B cell (primary cell): ENCODE results near the gene BACH2. TPM values are rescaled to one million over a fixed set of nuclear protein-coding genes. Genes with fewer than 3 reads are reported as not detected.

Experiments used
- ATAC-seq: fragments of 200-7000 bp; cut with Tn5 transposase; one replicate; pipeline ENCODE4 v1.10.0; 2021; ENCODE audit warnings: low read depth, mild to moderate bottlenecking, moderate number of reproducible peaks, moderate library complexity
- CTCF ChIA-PET: fragments of 350-600 bp; sonication (Branson Sonifier 250); formaldehyde crosslinking; loops from one replicate; lab custom pipeline; 2021; ENCODE audit warnings: antibody characterized with exemption, inconsistent platforms; lab: Charles Lee
- POLR2A ChIA-PET: fragments of 350-600 bp; sonication (Branson Sonifier 250); formaldehyde crosslinking; loops from one replicate; lab custom pipeline; 2021; ENCODE audit warnings: antibody characterized with exemption; lab: Charles Lee
- DNase-seq: peaks from one replicate; pipeline ENCODE4 v3.0.0; 2013
- H2AFZ ChIP-seq: 2 replicates; pipeline ENCODE4 v1.6.1; 2012; ENCODE audit warnings: mild to moderate bottlenecking, low read depth, low read length; ENCODE audit not compliant: insufficient read depth, poor library complexity, severe bottlenecking
- H3K27ac ChIP-seq, 2 donors: 1 replicate in 1 of 2; 2 replicates in 1 of 2; pipeline ENCODE4 v1.5.1; 2012 to 2013; ENCODE audit warnings: low read length in 2 of 2, mild to moderate bottlenecking in 2 of 2, moderate library complexity in 1 of 2
- H3K27me3 ChIP-seq, 4 experiments: fragments of 200-600 bp in 1 of 4; sonication (generic) in 1 of 4; replicated peaks in 1 of 4; 1 replicate in 2 of 4; 2 replicates in 2 of 4; pipeline versions ENCODE4 v1.6.1 to v1.7.0; 2013 to 2016; ENCODE audit warnings: low read length in 3 of 4, mild to moderate bottlenecking in 2 of 4, mixed read lengths in 1 of 4, moderate library complexity in 1 of 4; ENCODE audit not compliant: insufficient read depth in 4 of 4, control insufficient read depth in 3 of 4; ENCODE audit errors: control extremely low read depth in 1 of 4
- H3K36me3 ChIP-seq, 2 experiments: replicated peaks in 1 of 2; 1 replicate in 1 of 2; 2 replicates in 1 of 2; pipeline versions ENCODE4 v1.6.1 to v1.7.1; 2013; ENCODE audit warnings: low read length in 1 of 2; ENCODE audit not compliant: insufficient read depth in 2 of 2, control insufficient read depth in 1 of 2; ENCODE audit errors: control extremely low read depth in 1 of 2, extremely low read depth in 1 of 2
- H3K4me1 ChIP-seq, 2 donors: fragments of 200-600 bp in 1 of 2; sonication (generic) in 1 of 2; 1 replicate in 1 of 2; 2 replicates in 1 of 2; pipeline versions ENCODE4 v1.5.1 to v1.6.1; 2013 to 2017; ENCODE audit warnings: low read length in 2 of 2; ENCODE audit not compliant: control insufficient read depth in 2 of 2, insufficient read depth in 2 of 2
- H3K4me2 ChIP-seq: replicated peaks from 2 replicates; pipeline ENCODE3; 2012; ENCODE audit warnings: mild to moderate bottlenecking, low read depth, low read length; ENCODE audit not compliant: poor library complexity, severe bottlenecking
- H3K4me3 ChIP-seq, 5 experiments: fragments of 200-600 bp in 1 of 5; sonication (generic) in 1 of 5; 1 replicate in 3 of 5; 2 replicates in 2 of 5; pipeline versions ENCODE4 v1.5.1 to v1.7.0; 2011 to 2016; ENCODE audit warnings: low read length in 4 of 5, mild to moderate bottlenecking in 4 of 5, low read depth in 2 of 5, control low read depth in 1 of 5, moderate library complexity in 1 of 5; ENCODE audit not compliant: insufficient read depth in 1 of 5; ENCODE audit errors: control extremely low read depth in 1 of 5, extremely low read depth in 1 of 5
- H3K79me2 ChIP-seq: fragments of 200-600 bp; sonication (generic); one replicate; pipeline ENCODE4 v1.6.0; 2016; ENCODE audit warnings: low read length; ENCODE audit not compliant: control insufficient read depth, insufficient read depth
- H3K9ac ChIP-seq: fragments of 200-600 bp; sonication (generic); 2 replicates; pipeline ENCODE4 v1.6.1; 2017; ENCODE audit warnings: mild to moderate bottlenecking, low read length, moderate library complexity
- H3K9me3 ChIP-seq, 3 donors: one replicate each; pipeline versions ENCODE4 v1.6.1 to v1.7.1; 2013; ENCODE audit warnings: low read length in 2 of 3; ENCODE audit not compliant: control insufficient read depth in 2 of 3, insufficient read depth in 1 of 3; ENCODE audit errors: control extremely low read depth in 1 of 3
- H4K20me1 ChIP-seq: 2 replicates; pipeline ENCODE4 v1.6.0; 2012; ENCODE audit warnings: mild to moderate bottlenecking, low read length; ENCODE audit not compliant: insufficient read depth, control insufficient read depth, poor library complexity, severe bottlenecking
- H3K27ac Mint-ChIP-seq: one replicate; pipeline ENCODE4 v1.8.0; 2021; ENCODE audit warnings: mixed read lengths
- H3K27me3 Mint-ChIP-seq: one replicate; pipeline ENCODE4 v1.8.0; 2021; ENCODE audit warnings: mixed read lengths
- H3K4me1 Mint-ChIP-seq: one replicate; pipeline ENCODE4 v1.8.0; 2021; ENCODE audit warnings: mixed read lengths
- H3K4me3 Mint-ChIP-seq: one replicate; pipeline ENCODE4 v1.8.0; 2021; ENCODE audit warnings: mixed read lengths
- H3K9me3 Mint-ChIP-seq: one replicate; pipeline ENCODE4 v1.8.0; 2022; ENCODE audit warnings: mixed read lengths; ENCODE audit not compliant: insufficient read depth
- CTCF ChIP-seq: fragments of 200-600 bp; IDR thresholded peaks from one replicate; pipeline ENCODE4 v1.8.0; 2022; ENCODE audit warnings: antibody characterized with exemption, mild to moderate bottlenecking
- EZH2 ChIP-seq: IDR thresholded peaks from 2 replicates; pipeline ENCODE4 v1.6.1; 2012; ENCODE audit warnings: borderline replicate concordance, low read depth, mild to moderate bottlenecking, moderate library complexity, low read length; ENCODE audit not compliant: insufficient read depth, poor library complexity, severe bottlenecking
- WGBS: methylation state at CpG from one replicate; pipeline ENCODE4 v1.1.5; 2013; ENCODE audit warnings: missing lambda C conversion rate; ENCODE audit not compliant: insufficient coverage; 5-methylcytosine and 5-hydroxymethylcytosine counted together
- intact Hi-C: fragments of 100-400 bp; cut with micrococcal nuclease; formaldehyde crosslinking; loops from one replicate; pipeline ENCODE4 v1.10.0; 2022
- polyA plus RNA-seq: library from polyadenylated mRNA; depleted of rRNA; stranded (reverse); fragments of >200 nt; gene quantifications from 2 replicates; pipeline ENCODE4 v1.2.3, GENCODE V29; 2012
- total RNA-seq, 2 donors: library from RNA; stranded (reverse); fragments of 120-200 nt in 1 of 2; gene quantifications; 1 replicate in 1 of 2; 2 replicates in 1 of 2; pipeline versions ENCODE4 v1.2.3 to v1.2.4, GENCODE V29; 2013 to 2022

The BACH2 gene
- total and polyA plus RNA-seq, 2 donors (not counting 1 experiment from before 2014, with no cell fraction given), result 41.1 to 235 TPM

- Histone ChIP-seq H3K79me2 (peaks cover 99% of the 10 kb centered on the region), H3K4me2 (no peak overlapping the region), H3K27me3 (no peaks in the 10 kb centered on the region), H3K4me3 (no peak overlapping the region), H3K9ac (no peak overlapping the region), H3K27ac (peak overlapping the region in 1 of 2 donors; percentile 77), H4K20me1 (peaks cover 63% of the 10 kb centered on the region), H3K36me3 (peaks cover 7 to 56% of the 10 kb centered on the region in 2 experiments), H2AFZ (no peak overlapping the region), H3K4me1 (peaks cover 41 to 61% of the 10 kb centered on the region in 2 donors), H3K9me3 (peaks cover 0 to 17% (median 15%) of the 10 kb centered on the region in 3 donors)
- intact Hi-C loops, result no loop called here
- ATAC-seq (no peak), DNase-seq (no peak)
- Mint-ChIP-seq H3K9me3 (peaks cover 5% of the 10 kb centered on the region), H3K27me3 (no peaks in the 10 kb centered on the region), H3K27ac (no peak overlapping the region), H3K4me1 (peaks cover 74% of the 10 kb centered on the region), H3K4me3 (no peak overlapping the region)
- 97% methylated on average over 7 of the region's 9 CpGs for WGBS
- CTCF ChIA-PET, result interaction anchor here (1.9 kb wide), 1 partner anchor 22 kb away, joined by 8 read pairs; no protein-coding TSS in a partner anchor
- POLR2A ChIA-PET, result no interaction called here
- TF ChIP-seq CTCF, result no peak
- TF ChIP-seq EZH2, result no peak
These were observed 101.4 kb downstream of the BACH2 start for GRCh38 chr6:90195094-90195829.

GRCh38 chr6:90194371-90194841 lies 102.2 kb downstream of the BACH2 start:
- peaks cover 99% of the 10 kb centered on the region for H3K79me2 ChIP-seq
- no peaks in the 10 kb centered on the region for H3K27me3 ChIP-seq
- peaks cover 47 to 69% of the 10 kb centered on the region in 2 donors for H3K4me1 ChIP-seq
- ATAC-seq (no peak), DNase-seq (no peak)
- H4K20me1 ChIP-seq, result peaks cover 62% of the 10 kb centered on the region
- Mint-ChIP-seq H3K4me3 (no peak overlapping the region), H3K27me3 (no peaks in the 10 kb centered on the region), H3K27ac (peak overlapping the region; percentile 33), H3K9me3 (peaks cover 5% of the 10 kb centered on the region), H3K4me1 (peaks cover 78% of the 10 kb centered on the region)
- H2AFZ ChIP-seq, result no peak overlapping the region
- peaks cover 9 to 48% of the 10 kb centered on the region in 2 experiments for H3K36me3 ChIP-seq
- H3K27ac ChIP-seq, result peak overlapping the region in 1 of 2 donors; percentile 77
- 84% methylated on average over 3 of the region's 4 CpGs for WGBS
- TF ChIP-seq CTCF (no peak), EZH2 (no peak)
- no peak overlapping the region for H3K4me2 ChIP-seq
- no peak overlapping the region for H3K9ac ChIP-seq
- ChIA-PET POLR2A (interaction anchor here (1.0 kb wide), 1 partner anchor 15 kb away, joined by 3 read pairs; no protein-coding TSS in a partner anchor), CTCF (interaction anchor here (0.9 to 1.9 kb wide), 3 partner anchors 22 to 285 kb away, joined by 3 to 8 read pairs (median 3); no protein-coding TSS in a partner anchor)
- H3K4me3 ChIP-seq, result no peak overlapping the region
- H3K9me3 ChIP-seq, result peaks cover 0 to 22% (median 17%) of the 10 kb centered on the region in 3 donors
- intact Hi-C loops, result no loop called here
